HG03196 (cell line): ENCODE data around the gene CGNL1.

Experiments used
- ATAC-seq: cut with Tn5 transposase; IDR thresholded peaks from one replicate; pipeline ENCODE4 v1.9.1; 2021; ENCODE audit not compliant: unreplicated experiment

CGNL1 gene

GRCh38 chr15:57591822-57592367, 215.6 kb downstream of the CGNL1 start, which contains the start of gene MYZAP:
TSS of gene MYZAP (plus strand) at chr15:57591904. CDS start at chr15:57592035, 131 bp downstream.
- ATAC-seq: no peak

- ATAC-seq: no peak
These were observed 216.1 kb downstream of the CGNL1 start for GRCh38 chr15:57592426-57592825.

- no peak for ATAC-seq
These were observed 216.6 kb downstream of the CGNL1 start for GRCh38 chr15:57592836-57593420.

DNA sequence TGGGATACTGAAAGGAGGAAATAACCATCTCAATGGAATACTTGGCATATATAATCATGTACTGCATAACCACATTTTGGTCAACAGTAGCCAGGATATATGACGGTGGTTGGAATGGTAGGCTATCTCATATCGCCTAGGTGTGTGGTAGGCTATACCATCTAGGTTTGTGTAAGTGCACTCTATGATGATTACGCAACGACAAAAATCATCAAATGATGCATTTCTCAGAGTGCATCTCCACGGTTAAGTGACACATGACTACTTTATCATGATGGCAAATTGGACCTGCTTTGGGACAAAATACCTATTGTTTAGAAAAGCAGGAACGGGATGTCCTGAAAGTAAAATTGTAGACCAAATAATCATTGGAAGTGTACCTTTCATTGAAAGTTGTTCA, 218.2 kb downstream of the CGNL1 start:
- no peak for ATAC-seq

- no peak for ATAC-seq
These were observed 218.9 kb downstream of the CGNL1 start for GRCh38 chr15:57595011-57595866.

GRCh38 chr15:57596301-57596855, 220.1 kb downstream of the CGNL1 start:
- ATAC-seq: no peak

DNA sequence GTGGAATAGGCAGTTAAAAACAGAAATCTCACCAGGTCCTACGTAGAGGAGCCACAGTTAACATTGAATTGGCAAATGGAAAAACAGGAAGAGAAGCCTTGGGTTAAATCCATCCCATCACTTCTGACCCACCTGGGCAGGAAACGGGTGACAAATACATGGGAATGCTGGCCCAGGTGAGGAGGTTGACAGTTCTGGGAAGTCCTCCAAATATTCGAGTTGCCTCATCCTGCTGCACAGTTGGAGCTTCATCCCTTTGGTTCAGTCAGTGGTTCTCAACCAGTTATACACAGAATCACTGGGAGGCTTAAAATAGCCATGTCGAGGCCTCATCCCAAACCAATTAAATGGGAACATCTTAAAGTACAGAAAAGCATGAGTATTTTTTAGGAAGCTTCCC, 220.7 kb downstream of the CGNL1 start:
- ATAC-seq: no peak

DNA sequence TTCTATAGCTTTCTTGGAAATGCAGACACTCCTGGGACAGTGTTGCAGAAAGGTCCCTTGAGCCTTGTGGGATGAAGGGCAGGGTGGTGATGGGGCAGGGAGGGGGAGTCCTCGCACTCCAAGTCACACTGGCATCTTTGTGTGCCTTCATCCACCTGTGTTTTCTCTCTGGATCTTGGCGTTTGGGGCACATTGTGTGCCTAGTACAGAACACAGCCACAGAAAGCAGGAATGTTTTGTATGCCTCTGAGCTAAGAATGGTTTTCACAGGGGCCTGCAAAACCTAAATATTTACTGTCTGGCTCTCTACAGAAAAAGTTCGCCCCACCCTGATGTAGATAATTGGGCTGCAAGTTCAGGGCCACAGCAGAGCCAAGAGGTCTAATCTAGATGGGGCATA, 221.1 kb downstream of the CGNL1 start:
- no peak for ATAC-seq

GRCh38 chr15:57598346-57598745, 222.0 kb downstream of the CGNL1 start:
- no peak for ATAC-seq

DNA sequence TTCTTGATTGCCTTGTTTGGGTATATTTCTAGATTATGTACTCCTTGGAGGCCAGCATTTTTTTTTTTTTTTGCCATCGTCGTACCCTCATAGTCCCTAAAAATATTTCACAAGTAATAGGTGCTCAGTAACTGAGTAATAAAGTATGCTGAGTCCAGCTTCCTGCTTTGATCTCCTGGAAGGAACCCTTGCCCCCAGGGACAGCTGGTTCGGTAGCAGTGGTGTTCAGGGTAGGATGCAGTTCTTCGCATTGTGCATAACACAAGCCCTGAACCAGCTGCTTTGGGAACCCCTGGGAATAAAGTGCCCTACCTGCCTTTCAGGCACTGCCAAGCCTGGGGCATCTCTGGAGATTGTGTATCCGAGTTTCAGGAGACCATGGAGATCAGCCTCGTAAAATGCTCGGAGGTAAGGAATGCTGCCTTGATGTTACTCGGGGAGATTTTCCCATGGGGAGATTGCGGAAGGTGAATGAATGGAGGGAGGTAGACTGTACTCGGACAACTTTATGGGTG, 223.0 kb downstream of the CGNL1 start:
- no peak for ATAC-seq

DNA sequence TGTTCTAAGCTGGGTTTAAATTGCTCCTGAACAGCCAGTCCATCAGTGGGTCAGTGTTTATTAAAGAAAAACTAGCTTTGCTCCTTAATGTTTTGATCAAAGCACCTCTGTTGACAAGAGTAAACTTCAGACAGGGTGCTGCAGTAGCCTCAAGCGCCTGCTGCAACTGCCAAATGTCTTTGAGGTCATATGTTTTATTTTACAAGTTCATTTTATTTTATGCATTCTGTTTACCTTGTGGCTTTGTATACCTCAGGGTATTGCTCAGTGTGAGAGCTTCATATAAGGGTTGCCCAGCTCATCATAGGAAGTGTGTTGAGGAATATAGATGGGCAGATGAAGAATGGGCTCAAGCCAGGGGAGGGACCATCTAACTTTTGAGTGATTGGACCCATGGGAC, 223.9 kb downstream of the CGNL1 start:
- ATAC-seq: no peak
